Right renal pelvis (tissue), 4 donors: Measurements from ENCODE around the gene ARID3A. TPM values are rescaled to one million over a fixed set of nuclear protein-coding genes. Genes with fewer than 3 reads are reported as not detected.
"Not testable (repeated sequence)": the region's sequence is repeated elsewhere in the genome, so short reads cannot be mapped to it uniquely, and the experiment has no call there.

Source experiments
- DNase-seq, 4 donors: peaks; one replicate each; pipeline ENCODE4 v3.0.0-alpha.2; 2013; ENCODE audit warnings: low read depth in 4 of 4, low spot score in 3 of 4, missing footprints in 1 of 4
- polyA plus RNA-seq, 4 donors: library from polyadenylated mRNA; unstranded; fragments of 120-200 nt; gene quantifications; one replicate each; pipeline ENCODE4 v1.2.1, GENCODE V29; 2013; ENCODE audit not compliant: insufficient read length in 4 of 4

The ARID3A gene
- polyA plus RNA-seq, 4 donors: 19.4 to 27.4 (median 22.9) TPM

DNA sequence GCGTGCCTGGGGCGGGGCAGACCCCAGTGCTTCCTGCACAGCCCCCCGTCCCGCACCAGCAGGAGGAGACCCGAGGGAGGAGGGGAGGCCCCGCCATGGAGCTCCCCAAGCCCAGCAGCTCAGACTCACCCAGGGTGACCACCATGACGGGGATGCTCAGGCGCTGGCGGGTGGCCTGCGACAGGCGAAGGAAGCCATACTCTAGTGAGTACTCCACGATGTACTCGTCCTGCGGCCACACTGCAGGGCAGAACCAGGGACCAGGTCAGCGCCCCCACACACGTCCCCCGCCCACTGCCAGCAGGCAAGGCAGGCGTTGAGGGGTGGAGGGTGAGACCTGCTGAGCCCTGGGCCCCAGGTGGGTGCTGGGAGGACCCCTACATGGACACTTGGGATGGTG is 86.5 kb downstream of the ARID3A start:
- DNase-seq: no peak

DNA sequence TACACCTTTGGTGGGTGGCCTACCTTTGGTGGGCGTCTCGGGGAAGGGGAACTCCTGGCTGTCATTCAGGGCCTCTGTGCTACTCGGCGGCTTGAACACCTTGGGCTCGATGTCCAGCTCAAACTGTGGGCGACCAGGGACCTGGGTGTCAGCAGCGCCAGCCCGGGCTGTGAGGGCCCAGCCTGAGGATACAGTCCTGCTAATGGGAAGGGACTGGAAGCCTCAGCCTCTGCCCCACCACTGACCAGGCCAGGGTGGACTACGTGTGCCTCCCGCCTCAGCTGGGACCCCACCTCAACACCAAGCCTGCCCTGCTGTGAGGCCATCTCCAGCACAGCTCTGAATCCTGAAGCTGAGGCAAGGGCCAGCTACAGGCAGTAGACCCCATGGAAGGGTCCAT is 87.4 kb downstream of the ARID3A start:
- no peak for DNase-seq

DNA sequence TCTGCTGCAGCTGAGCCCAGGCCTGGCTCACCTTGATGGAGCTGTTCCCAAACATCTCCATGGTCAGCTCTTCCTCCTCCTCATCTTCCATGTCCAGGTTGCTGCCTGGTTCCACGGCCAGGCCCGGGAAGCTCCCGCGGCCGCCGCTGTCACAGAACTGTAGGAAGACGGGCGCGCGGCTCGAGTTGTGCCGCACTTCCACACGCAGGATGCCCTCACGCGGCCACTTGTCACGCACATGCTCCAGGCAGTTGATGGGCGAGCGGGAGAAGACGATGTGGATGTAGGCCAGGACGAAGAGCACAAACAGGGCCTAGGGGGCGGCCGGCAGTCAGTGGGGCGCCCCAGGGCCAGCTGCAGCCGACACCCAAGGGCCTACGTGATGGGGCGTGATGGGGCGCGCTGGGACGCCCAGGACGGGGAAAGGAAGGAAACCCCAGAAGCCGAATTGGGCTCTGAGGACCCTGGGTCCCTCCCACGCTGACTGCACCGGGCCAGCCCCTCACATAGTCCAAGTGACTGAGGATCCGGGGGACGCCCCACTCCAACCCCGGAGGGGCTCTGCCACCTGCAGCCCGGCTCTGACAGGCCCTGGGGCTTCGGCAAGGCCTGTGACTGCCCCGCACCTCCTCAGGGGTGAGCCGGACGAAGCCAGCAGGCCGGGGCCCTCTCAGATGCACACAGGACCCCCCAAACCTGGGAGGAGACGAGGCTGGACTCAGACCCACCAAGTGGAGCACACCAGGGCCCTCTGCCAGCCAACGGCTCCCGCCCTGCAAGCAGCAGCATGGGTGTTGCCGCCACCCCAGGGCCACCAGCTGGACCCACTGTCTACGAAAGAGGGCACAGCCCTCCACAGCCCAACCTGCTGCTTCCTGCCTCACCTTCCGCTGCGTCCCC is 88.6 kb downstream of the ARID3A start:
- DNase-seq: no peak

DNA sequence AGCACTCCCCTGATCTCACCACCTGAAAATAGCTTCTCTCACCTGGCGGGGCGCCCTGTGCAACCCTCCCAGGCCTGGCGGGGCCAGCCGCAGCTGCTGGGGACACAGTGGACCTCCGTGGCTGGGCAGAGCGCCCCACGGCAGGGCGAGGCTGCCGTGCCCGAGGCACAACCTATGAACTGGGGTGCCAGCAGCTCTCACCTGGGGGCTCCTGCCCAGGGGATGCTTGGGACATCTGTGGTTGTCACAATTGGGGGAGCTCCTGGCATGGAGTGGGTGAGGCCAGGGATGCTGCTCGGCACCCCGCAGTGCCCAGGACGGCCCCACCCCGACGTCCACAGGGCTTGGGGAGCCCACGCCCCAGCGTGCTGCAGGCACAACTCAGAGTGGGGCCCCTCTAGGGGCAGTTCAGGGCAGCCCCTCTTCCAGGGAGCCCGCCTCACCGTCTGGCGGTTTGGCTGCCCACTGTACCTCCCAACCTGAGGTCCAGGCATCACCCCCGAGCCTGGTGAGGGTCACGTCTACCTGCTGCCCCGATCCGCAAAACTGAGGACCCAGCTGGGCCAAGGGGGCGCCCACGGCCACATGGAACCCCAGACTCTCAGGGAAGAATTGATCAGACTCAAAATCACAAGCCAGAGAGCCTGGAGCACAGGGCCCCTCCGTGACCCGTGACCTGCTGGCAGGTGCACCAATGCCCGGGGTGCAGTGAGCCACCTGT is 89.4 kb downstream of the ARID3A start:
- no peak for DNase-seq

DNA sequence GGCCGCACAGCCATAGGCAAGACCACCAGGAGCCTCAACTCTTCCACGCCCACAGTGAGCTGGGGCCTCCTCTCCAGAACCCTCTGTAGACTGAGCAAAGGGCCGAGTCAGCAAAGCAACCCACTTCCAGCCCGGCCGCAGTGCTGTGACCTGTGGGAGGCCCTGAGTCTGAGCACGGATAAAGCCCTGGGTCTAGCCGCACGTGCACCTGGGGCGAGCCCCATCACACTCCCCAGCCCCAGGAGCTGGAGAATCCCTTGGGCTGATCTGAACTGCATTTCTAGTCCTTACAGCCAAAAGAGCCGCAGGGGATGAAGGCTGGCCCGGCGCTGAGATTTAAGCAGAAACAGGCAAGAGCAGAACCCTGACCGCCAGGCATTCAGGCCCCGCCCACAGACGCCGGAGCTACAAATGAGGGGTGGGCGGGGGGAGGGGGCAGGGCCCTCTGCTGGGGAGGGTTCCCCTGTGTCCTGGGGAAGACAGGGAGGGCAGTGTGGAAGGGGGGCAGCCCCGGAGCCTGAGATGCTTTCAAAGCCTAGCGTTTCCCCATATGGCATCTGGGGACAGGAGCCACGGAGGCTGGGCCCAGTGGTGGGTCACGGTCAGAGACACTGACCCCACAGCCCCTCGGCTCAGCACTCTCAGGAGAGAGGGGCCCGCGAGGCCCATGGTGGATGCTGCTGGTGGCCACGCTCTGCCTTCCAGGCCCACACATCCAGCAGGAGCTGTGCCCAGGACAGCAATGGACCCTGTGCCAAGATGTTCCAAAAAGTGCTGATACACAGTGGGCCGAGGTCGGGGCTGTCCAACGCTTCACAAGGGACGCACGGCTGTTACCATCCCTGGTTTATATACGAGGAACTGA is 90.2 kb downstream of the ARID3A start:
- no peak for DNase-seq

DNA sequence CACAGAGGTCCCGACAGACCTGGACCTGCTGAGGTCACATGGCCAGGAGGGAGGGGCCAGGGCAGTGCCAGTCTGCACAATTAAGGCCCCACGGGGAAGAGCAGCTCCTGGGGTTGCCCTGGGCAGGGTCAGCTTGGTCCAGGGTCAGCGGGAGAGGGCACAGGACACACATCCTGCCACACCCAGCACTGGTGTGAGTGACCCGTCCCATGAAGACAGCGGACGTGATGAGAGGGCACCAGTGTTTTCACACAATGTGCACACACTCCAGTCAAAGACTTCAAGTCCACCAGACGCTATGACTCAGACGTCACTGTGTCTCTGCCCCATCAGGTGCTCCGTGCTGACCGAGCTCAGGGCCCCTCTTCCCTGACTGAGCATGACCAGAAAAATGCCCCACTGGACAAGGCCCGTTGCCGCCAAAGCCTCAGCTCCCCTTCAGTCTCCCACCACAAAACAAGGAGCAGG is 90.8 kb downstream of the ARID3A start:
- DNase-seq: no peak

DNA sequence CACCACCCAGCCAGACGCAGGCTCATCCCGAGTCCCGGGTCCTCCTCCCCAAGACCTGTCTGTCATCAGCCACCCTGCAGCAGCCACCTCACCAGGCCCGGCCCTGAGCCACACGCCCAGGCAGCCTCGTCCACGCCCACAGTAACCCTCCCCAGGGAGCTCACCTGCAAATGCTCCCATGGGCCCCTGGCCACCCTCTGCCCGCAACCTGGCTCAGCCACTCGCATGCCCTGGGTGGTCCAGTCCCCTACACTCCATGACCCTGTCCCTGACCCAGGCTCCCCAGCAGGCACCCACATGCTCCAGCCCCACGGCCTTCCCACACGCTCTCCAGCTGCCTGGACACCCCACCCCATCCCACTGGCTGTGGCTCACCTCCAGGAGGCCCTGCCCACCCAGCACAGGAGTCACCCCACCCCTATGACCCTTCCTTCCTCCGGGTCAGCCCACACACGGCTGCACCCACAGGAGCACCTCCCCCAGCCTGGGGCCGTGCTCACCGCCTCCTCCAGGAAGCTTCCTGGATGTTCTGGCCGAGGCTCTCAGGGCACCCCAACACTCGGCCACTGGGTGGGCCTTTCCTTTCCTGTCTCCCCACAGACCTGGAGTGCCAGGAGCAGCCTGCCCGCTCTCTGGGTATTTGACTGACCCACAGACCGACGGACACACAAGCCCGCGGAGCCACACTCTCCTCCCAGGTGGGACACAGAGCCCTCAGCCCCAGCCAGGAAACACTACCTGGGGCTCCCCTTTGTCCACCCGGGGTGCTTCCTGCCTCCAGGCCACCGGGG is 91.5 kb downstream of the ARID3A start:
- no peak for DNase-seq

DNA sequence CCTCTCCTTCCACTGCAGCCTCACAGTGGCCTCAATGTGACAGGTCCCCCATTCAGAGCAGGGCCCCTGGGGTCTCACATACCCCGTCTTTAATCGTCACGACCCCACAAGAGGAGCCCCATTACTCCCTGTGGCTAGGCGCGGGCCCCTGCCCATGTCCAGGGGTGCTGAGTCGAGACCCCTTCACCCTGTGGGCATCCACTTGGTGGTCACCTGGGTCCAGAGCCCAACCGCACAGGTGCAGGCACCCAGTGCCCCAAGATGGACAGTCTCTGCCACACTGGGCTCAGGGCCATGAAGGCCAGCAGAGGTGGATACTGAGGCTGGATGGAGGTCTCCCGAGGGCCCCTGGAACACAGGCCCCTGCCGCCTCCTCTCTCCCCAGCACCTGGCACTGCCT is 92.1 kb downstream of the ARID3A start:
- no peak for DNase-seq

DNA sequence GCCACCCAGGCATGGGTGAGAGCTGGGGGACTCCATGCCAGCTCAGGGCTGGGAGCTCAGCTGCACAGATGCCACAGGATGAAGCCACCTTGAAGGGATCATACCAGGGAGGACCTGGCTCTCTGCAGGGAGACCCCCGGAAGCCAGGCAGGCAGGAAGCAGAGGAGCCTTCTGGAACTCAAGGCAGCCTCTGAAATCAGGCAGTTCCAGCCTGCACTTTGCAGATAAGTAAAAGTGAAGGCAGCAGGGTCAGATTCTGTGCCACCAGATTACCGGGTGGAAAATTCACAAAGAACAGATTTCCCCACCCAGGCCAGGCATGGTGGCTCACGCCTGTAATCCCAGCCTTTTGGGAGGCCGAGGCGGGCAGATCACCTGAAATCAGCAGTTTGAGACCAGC is 92.6 kb downstream of the ARID3A start:
- DNase-seq: no peak

DNA sequence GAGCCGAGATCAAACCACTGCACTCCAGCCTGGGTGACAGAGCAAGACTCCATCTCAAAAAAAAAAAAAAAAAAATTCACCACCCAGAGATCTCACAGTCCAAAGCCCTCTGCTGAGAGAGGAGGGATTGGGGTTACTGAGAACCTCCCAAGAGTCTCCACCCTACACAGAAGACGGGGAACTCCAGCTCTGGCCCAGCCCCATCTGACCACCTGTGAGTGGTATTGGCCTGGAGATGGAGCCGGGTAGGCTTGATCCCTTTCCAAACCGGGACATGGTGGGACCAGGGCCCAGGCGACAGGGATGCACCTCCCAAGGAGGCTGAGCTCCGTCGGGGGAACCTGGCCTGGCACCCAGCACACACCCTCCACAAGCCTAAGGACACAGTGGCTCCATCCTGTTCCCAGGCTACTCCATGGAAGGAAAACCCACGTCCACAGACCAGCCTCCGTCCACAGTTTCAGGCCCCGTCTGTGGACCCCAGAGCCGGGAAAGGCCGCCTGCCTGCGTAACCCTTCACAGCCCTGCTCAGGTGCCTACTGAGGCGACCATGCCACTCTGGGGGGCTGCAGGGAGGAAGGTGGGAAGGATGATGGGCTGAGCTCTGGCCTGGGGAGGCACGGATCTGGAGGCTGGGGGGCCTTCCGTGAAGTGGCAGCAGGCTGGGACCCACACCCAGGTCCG is 93.2 kb downstream of the ARID3A start:
- no peak for DNase-seq

DNA sequence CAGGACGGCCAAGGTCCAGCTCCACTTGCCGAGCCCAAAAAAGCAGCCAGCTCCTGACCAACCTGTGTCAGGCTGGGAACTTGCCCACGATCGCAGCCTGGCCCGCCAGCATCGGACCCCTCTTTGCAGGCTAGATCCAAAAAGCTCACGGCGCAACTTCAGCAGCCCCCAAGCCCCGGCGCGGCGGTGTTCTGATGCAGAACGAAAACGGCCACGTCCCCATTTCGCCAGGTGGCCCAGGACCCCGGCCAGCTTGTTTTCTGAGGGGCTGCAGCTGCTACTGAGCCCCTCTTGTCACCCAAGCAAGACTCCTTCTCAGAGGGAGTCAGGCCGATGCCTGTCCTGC is 93.8 kb downstream of the ARID3A start:
- DNase-seq: no peak

DNA sequence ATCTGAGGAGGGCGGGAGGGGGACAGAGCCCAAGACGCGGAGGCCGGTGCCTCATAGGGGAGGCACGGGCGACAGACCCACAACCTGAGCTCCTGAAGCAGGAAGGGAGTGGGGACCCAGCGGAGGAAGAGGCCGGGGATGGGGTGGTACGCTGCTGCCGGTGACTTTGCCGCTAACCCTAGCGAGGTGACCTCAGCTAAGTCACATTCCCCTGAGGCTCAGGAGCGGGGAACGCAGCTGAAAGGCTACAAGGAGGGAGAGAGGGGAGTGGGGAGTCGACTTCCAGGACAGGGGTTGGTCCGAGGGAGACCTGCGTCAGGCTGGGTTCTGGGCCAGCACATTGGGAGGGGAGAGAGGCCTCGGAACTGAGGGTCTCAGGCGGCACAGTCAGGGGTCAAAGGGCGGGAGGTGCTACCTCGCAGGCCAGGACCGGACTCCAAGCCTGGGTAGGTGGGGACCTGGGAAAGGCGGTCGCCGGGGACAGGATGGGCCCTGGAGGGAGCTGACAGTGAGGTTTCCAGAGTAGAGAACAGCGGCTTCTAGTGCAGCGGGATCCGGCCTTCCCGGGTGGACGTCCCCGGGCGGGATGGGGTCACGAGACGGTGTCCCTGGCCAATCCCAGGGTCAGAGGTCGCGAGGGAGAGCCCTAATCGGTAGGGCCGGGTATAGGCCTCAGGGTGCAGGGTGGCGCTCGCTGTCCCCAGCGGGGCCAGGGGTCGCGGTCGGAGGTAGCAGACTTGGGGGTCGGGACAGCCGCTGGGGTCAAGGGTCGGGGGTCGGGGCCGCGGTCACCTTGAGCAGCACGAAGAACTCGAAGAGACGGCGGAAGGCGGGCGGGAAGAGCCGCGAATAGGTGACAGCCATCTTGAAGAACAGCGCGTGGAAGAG is 94.4 kb downstream of the ARID3A start:
- no peak for DNase-seq

DNA sequence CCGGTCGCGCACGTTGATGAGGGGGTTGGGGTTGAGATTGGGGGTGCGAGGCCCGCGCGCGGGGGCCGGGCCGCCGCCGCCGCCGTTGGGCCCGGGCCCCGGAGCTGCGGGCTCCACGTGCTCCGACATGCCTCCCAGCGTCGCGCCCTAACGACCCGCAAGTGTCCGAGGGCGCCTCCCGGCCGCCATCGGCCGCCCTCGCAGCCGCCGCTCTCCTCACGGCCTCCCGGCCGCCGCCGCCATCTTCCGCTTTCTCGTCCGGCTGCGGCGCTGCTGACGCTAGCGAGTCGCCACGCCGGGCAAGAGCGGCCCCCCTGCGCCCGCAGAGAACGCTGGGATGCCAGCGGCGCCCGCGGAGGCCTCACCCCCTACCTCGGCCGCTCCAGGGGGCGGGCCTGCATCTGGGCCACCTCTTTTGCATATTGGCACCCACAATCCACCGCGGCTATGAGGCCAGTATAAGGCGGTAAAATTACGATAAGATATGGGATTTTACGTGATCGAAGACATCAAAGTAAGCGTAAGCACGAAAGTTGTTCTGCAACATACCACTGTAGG is 95.1 kb downstream of the ARID3A start, which contains the start of gene TMEM259:
Gene TMEM259, minus strand, starts transcription at position 256 of the 558 bp plus-strand sequence. Its CDS starts 127 bp downstream, at position 129.
- DNase-seq: peak; percentile 90 to 96 (median 94)

DNA sequence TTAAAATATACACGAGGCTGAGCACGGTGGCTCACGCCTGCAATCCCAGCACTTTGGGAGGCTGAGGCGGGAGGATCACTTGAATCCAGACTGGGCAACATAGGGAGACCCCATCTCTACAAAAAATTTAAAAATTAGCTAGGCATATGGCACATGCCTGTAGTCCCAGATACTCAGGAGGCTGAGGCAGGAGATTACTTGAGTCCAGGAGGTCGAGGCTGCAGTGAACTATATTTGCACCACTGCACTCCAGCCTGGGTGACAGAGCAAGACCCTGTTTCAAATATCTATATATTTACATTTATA is 98.0 kb downstream of the ARID3A start:
- DNase-seq: not testable (repeated sequence)

DNA sequence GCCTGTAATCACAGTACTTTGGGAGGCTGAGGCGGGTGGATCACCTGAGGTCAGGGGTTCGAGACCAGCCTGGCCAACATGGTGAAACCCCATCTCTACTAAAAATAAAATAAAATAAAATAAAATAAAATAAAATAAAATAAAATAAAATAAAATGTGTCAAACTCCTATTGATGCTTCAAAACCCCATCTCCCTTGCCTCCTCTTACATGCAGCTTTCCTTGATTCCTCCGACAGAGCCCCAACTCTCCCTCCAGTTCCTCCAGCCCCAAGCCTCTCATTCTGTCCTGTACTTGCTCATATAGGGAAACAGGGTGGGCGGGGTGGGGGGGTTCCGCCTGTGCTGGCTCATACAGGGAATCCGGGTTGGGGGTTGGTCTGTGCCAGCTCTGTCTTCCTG is 99.2 kb downstream of the ARID3A start:
- not testable (repeated sequence) for DNase-seq
